ENCODE measurements around the gene AUTS2. TPM values are rescaled to one million over a fixed set of nuclear protein-coding genes. Genes with fewer than 3 reads are reported as not detected.

Gene AUTS2
- total RNA-seq, 1 donor from 2014 or later = 53.0 TPM

GRCh38 chr7:70390251-70390650, 792.0 kb downstream of the AUTS2 start:
- H3K4me1 ChIP-seq = no peaks in the 10 kb centered on the region
- H3K9me3 ChIP-seq = no peaks in the 10 kb centered on the region
- intact Hi-C loops (cut with DNase I) = loop anchor here (10.0 kb wide), 1 partner anchor 305 kb away; no protein-coding TSS in a partner anchor
- TF ChIP-seq POLR2AphosphoS5 (IDR thresholded peaks at IDR 0.05; ENCODE audit: insufficient read depth in 1 of 2, low read depth in 1 of 2) (no peak), POLR2A (IDR thresholded peaks at IDR 0.05) (no peak), CTCF (IDR thresholded peaks at IDR 0.05) (no peak)
- H3K4me3 ChIP-seq = no peak overlapping the region
- H3K36me3 ChIP-seq = no peaks in the 10 kb centered on the region
- no peaks in the 10 kb centered on the region for H3K27me3 ChIP-seq
- no peak overlapping the region for H3K27ac ChIP-seq
- no peak for DNase-seq (ENCODE audit: extremely low spot score in 2 of 2)

GRCh38 chr7:70392256-70392876, 794.1 kb downstream of the AUTS2 start:
- Histone ChIP-seq H3K27me3 (no peaks in the 10 kb centered on the region), H3K4me1 (no peaks in the 10 kb centered on the region), H3K4me3 (no peak overlapping the region), H3K36me3 (no peaks in the 10 kb centered on the region), H3K27ac (no peak overlapping the region), H3K9me3 (no peaks in the 10 kb centered on the region)
- intact Hi-C loops (cut with DNase I) = loop anchor here (10.0 kb wide), 1 partner anchor 302 kb away; no protein-coding TSS in a partner anchor
- DNase-seq (ENCODE audit: extremely low spot score in 2 of 2) = no peak
- TF ChIP-seq POLR2A (IDR thresholded peaks at IDR 0.05) (no peak), CTCF (IDR thresholded peaks at IDR 0.05) (no peak), POLR2AphosphoS5 (IDR thresholded peaks at IDR 0.05; ENCODE audit: insufficient read depth in 1 of 2, low read depth in 1 of 2) (no peak)

GRCh38 chr7:70392877-70393435, 794.7 kb downstream of the AUTS2 start:
- no peak overlapping the region for H3K27ac ChIP-seq
- no peaks in the 10 kb centered on the region for H3K4me1 ChIP-seq
- DNase-seq (ENCODE audit: extremely low spot score in 2 of 2) = no peak
- TF ChIP-seq POLR2A (IDR thresholded peaks at IDR 0.05) (no peak), CTCF (IDR thresholded peaks at IDR 0.05) (no peak)
- no peak overlapping the region for H3K4me3 ChIP-seq
- no peaks in the 10 kb centered on the region for H3K9me3 ChIP-seq
- no peaks in the 10 kb centered on the region for H3K27me3 ChIP-seq
- intact Hi-C loops (cut with DNase I) = loop anchor here (10.0 kb wide), 1 partner anchor 302 kb away; no protein-coding TSS in a partner anchor
- H3K36me3 ChIP-seq = no peaks in the 10 kb centered on the region

GRCh38 chr7:70393956-70394355, 795.7 kb downstream of the AUTS2 start:
- Histone ChIP-seq H3K27ac (no peak overlapping the region), H3K9me3 (no peaks in the 10 kb centered on the region), H3K4me3 (no peak overlapping the region), H3K36me3 (no peaks in the 10 kb centered on the region), H3K27me3 (no peaks in the 10 kb centered on the region), H3K4me1 (no peaks in the 10 kb centered on the region)
- TF ChIP-seq CTCF (IDR thresholded peaks at IDR 0.05) (no peak), POLR2AphosphoS5 (IDR thresholded peaks at IDR 0.05; ENCODE audit: insufficient read depth in 1 of 2, low read depth in 1 of 2) (no peak), POLR2A (IDR thresholded peaks at IDR 0.05) (no peak)
- no peak for DNase-seq (ENCODE audit: extremely low spot score in 2 of 2)
- intact Hi-C loops (cut with DNase I) = loop anchor here (10.0 kb wide), 1 partner anchor 301 kb away; no protein-coding TSS in a partner anchor

- TF ChIP-seq POLR2A (IDR thresholded peaks at IDR 0.05) (no peak), CTCF (IDR thresholded peaks at IDR 0.05) (no peak), POLR2AphosphoS5 (IDR thresholded peaks at IDR 0.05; ENCODE audit: insufficient read depth in 1 of 2, low read depth in 1 of 2) (no peak)
- DNase-seq (ENCODE audit: extremely low spot score in 2 of 2) = no peak
- H3K9me3 ChIP-seq = no peaks in the 10 kb centered on the region
Observed at GRCh38 chr7:70400829-70401380, 802.6 kb downstream of the AUTS2 start.

More at GRCh38 chr7:70400829-70401380, 802.6 kb downstream of the AUTS2 start:
- no peak overlapping the region for H3K27ac ChIP-seq
- H3K4me3 ChIP-seq = no peak overlapping the region
- H3K27me3 ChIP-seq = no peaks in the 10 kb centered on the region
- H3K4me1 ChIP-seq = no peaks in the 10 kb centered on the region
- intact Hi-C loops (cut with DNase I) = no loop called here
- H3K36me3 ChIP-seq = no peaks in the 10 kb centered on the region

Data from vagina (tissue), 2 donors.